ENCODE results near the gene GOLGA6L10. TPM values are rescaled to one million over a fixed set of nuclear protein-coding genes. Genes with fewer than 3 reads are reported as not detected.

The GOLGA6L10 gene
- total and polyA plus RNA-seq, 12 donors, result 0.14 to 4.4 (median 0.99) TPM

GRCh38 chr15:82306791-82307713, 42.2 kb downstream of the GOLGA6L10 start:
- Histone ChIP-seq H3K4me3 (no peak overlapping the region), H3K9me3 (replicated peaks in 1 of 3) (no peaks in the 10 kb centered on the region), H3K27ac (no peak overlapping the region), H3K27me3 (no peaks in the 10 kb centered on the region), H3K4me1 (replicated peaks in 1 of 2) (no peaks in the 10 kb centered on the region), H3K36me3 (replicated peaks in 1 of 2) (no peaks in the 10 kb centered on the region)
- DNase-seq, result peak in 1 of 7 donors; percentile 17
- TF ChIP-seq POLR2A (IDR thresholded peaks at IDR 0.05) (no peak), CTCF (IDR thresholded peaks at IDR 0.05) (no peak)
- intact Hi-C loops (cut with DNase I), result no loop called here
- WGBS, 4 donors, result 78 to 86% (median 79%) methylated on average over 14 to 16 of the region's 16 CpGs

GRCh38 chr15:82305621-82306048, 43.6 kb downstream of the GOLGA6L10 start:
- no peaks in the 10 kb centered on the region for H3K27me3 ChIP-seq
- H3K36me3 ChIP-seq (replicated peaks in 1 of 2), result no peaks in the 10 kb centered on the region
- H3K4me3 ChIP-seq, result no peak overlapping the region
- intact Hi-C loops (cut with DNase I), result no loop called here
- H3K27ac ChIP-seq, result no peak overlapping the region
- H3K9me3 ChIP-seq (replicated peaks in 1 of 3), result no peaks in the 10 kb centered on the region
- DNase-seq, result no peak
- TF ChIP-seq CTCF (IDR thresholded peaks at IDR 0.05), result no peak
- no peak for TF ChIP-seq POLR2A (IDR thresholded peaks at IDR 0.05)
- 88 to 100% (median 88%) methylated on average over 6 to 7 of the region's 7 CpGs for WGBS, 4 donors
- H3K4me1 ChIP-seq (replicated peaks in 1 of 2), result no peaks in the 10 kb centered on the region

GRCh38 chr15:82304778-82305090, 44.5 kb downstream of the GOLGA6L10 start:
- WGBS, 4 donors, result 80 to 89% (median 87%) methylated on average over 2 to 4 of the region's 4 CpGs

More at GRCh38 chr15:82304778-82305090, 44.5 kb downstream of the GOLGA6L10 start:
- Histone ChIP-seq H3K36me3 (replicated peaks in 1 of 2) (no peaks in the 10 kb centered on the region), H3K27ac (no peak overlapping the region), H3K27me3 (no peaks in the 10 kb centered on the region), H3K4me1 (replicated peaks in 1 of 2) (no peaks in the 10 kb centered on the region), H3K4me3 (no peak overlapping the region), H3K9me3 (replicated peaks in 1 of 3) (no peaks in the 10 kb centered on the region)
- DNase-seq, result peak in 1 of 7 donors; percentile 15
- intact Hi-C loops (cut with DNase I), result no loop called here
- TF ChIP-seq CTCF (IDR thresholded peaks at IDR 0.05) (no peak), POLR2A (IDR thresholded peaks at IDR 0.05) (no peak)
